ENCODE measurements around the gene SFSWAP. TPM values are rescaled to one million over a fixed set of nuclear protein-coding genes. Genes with fewer than 3 reads are reported as not detected.

Gene SFSWAP
- total and polyA plus RNA-seq, 3 donors from 2014 or later = 37.7 to 68.4 (median 62.4) TPM

DNA sequence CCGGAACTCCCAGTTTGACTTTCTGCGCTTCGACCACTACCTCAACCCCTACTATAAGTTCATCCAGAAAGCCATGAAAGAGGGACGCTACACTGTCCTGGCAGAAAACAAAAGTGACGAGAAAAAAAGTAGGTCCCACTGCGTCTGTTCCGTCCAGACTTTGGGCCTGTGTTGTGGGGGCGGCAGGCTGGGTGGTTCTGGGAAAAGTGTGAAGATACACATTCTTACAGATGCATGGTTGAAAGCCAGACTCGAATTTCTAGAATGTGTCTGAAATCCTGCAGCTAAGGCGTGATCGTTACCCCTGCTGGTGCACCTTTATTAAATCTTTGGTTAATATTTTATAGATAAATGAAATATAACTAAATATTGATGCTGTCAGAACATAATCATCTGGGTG, 14.6 kb downstream of the SFSWAP start:
- DNase-seq = no peak

GRCh38 chr12:131728720-131729119, 17.8 kb downstream of the SFSWAP start:
- DNase-seq = no peak
- H3K27me3 ChIP-seq = no peaks in the 10 kb centered on the region
- intact Hi-C loops (cut with DNase I; ENCODE audit: low total_unique reads) = no loop called here
- peaks cover 3% of the 10 kb centered on the region for H3K36me3 ChIP-seq (ENCODE audit: low read depth, missing control alignments)
- H3K27ac ChIP-seq = no peak overlapping the region
- TF ChIP-seq, protein P1, sequence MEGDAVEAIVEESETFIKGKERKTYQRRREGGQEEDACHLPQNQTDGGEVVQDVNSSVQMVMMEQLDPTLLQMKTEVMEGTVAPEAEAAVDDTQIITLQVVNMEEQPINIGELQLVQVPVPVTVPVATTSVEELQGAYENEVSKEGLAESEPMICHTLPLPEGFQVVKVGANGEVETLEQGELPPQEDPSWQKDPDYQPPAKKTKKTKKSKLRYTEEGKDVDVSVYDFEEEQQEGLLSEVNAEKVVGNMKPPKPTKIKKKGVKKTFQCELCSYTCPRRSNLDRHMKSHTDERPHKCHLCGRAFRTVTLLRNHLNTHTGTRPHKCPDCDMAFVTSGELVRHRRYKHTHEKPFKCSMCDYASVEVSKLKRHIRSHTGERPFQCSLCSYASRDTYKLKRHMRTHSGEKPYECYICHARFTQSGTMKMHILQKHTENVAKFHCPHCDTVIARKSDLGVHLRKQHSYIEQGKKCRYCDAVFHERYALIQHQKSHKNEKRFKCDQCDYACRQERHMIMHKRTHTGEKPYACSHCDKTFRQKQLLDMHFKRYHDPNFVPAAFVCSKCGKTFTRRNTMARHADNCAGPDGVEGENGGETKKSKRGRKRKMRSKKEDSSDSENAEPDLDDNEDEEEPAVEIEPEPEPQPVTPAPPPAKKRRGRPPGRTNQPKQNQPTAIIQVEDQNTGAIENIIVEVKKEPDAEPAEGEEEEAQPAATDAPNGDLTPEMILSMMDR (IDR thresholded peaks at IDR 0.05) = no peak
- no peak for TF ChIP-seq POLR2A (IDR thresholded peaks at IDR 0.05)
- H3K4me1 ChIP-seq = no peaks in the 10 kb centered on the region
- H3K9me3 ChIP-seq = no peaks in the 10 kb centered on the region
- no peak overlapping the region for H3K4me3 ChIP-seq
- WGBS, 2 donors = 92 to 100% methylated on average over 2 to 8 of the region's 8 CpGs

More for the DNA sequence above, 14.6 kb downstream of the SFSWAP start:
- Histone ChIP-seq H3K4me3 (no peak overlapping the region), H3K27me3 (no peaks in the 10 kb centered on the region), H3K36me3 (ENCODE audit: low read depth, missing control alignments) (peaks cover 3% of the 10 kb centered on the region), H3K4me1 (no peaks in the 10 kb centered on the region), H3K27ac (no peak overlapping the region), H3K9me3 (no peaks in the 10 kb centered on the region)
- intact Hi-C loops (cut with DNase I; ENCODE audit: low total_unique reads) = no loop called here
- no peak for TF ChIP-seq POLR2A (IDR thresholded peaks at IDR 0.05)
- TF ChIP-seq, protein P1 (IDR thresholded peaks at IDR 0.05) = no peak
- WGBS, 2 donors = 89 to 92% methylated on average over 11 of the region's 11 CpGs

GRCh38 chr12:131729254-131729955, 18.5 kb downstream of the SFSWAP start:
- no peaks in the 10 kb centered on the region for H3K4me1 ChIP-seq
- no peaks in the 10 kb centered on the region for H3K27me3 ChIP-seq
- DNase-seq = no peak
- no peaks in the 10 kb centered on the region for H3K9me3 ChIP-seq
- 77 to 82% methylated on average over 9 of the region's 9 CpGs for WGBS, 2 donors
- H3K27ac ChIP-seq = no peak overlapping the region
- TF ChIP-seq, protein P1 (IDR thresholded peaks at IDR 0.05) = no peak
- no peak for TF ChIP-seq POLR2A (IDR thresholded peaks at IDR 0.05)
- peaks cover 3% of the 10 kb centered on the region for H3K36me3 ChIP-seq (ENCODE audit: low read depth, missing control alignments)
- no peak overlapping the region for H3K4me3 ChIP-seq
- intact Hi-C loops (cut with DNase I; ENCODE audit: low total_unique reads) = no loop called here

DNA sequence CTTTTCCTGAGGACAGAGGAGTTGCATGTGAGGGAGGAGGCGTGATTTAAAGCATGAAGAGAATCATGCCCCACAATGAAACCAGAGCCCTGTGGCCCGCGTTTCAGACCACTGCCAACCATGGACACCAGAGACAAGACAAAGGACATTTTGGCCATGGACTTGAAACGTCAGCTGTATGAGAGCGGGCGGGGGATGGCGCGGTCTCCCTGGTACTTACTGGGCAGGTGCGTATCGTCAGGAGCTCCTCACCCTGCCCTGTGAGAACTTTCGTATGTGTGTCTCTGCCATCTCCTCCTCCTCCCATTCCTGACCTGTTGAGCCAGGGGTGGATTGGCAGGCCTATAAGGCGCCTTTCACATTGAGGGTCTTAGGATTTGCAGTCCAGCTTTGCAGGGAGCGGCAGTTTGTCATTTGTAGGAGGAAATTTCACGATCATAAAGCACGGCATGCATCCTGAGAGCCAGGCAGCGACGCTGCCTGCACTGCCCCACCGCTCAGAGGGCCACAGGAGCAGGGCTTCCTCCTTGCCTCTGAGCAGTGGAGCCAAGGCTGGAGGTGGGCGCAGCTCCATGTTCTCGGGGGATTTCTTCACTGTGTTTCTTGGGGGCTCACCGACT, 22.2 kb downstream of the SFSWAP start:
- WGBS, 2 donors = 92% methylated on average over 13 to 21 of the region's 21 CpGs
- H3K27ac ChIP-seq = no peak overlapping the region
- H3K9me3 ChIP-seq = no peaks in the 10 kb centered on the region
- no peak for TF ChIP-seq POLR2A (IDR thresholded peaks at IDR 0.05)
- TF ChIP-seq, protein P1 (IDR thresholded peaks at IDR 0.05) = no peak
- no peaks in the 10 kb centered on the region for H3K4me1 ChIP-seq
- H3K27me3 ChIP-seq = no peaks in the 10 kb centered on the region
- intact Hi-C loops (cut with DNase I; ENCODE audit: low total_unique reads) = no loop called here
- peaks cover 3% of the 10 kb centered on the region for H3K36me3 ChIP-seq (ENCODE audit: low read depth, missing control alignments)
- peak; percentile 12 for DNase-seq
- H3K4me3 ChIP-seq = no peak overlapping the region

All from testis (tissue), 3 donors.